ENCODE measurements around the gene S100A5. TPM values are rescaled to one million over a fixed set of nuclear protein-coding genes. Genes with fewer than 3 reads are reported as not detected.
A peak's percentile ranks its signal among the peaks of the same experiment; 100 is the strongest.

Gene S100A5
- total RNA-seq, 4 donors from 2014 or later = not detected

- DNase-seq (ENCODE audit: low spot score) (no peak), ATAC-seq (ENCODE audit: low FRiP score) (no peak)
Measured at GRCh38 chr1:153519242-153519641, 21.5 kb downstream of the S100A5 start.

DNA sequence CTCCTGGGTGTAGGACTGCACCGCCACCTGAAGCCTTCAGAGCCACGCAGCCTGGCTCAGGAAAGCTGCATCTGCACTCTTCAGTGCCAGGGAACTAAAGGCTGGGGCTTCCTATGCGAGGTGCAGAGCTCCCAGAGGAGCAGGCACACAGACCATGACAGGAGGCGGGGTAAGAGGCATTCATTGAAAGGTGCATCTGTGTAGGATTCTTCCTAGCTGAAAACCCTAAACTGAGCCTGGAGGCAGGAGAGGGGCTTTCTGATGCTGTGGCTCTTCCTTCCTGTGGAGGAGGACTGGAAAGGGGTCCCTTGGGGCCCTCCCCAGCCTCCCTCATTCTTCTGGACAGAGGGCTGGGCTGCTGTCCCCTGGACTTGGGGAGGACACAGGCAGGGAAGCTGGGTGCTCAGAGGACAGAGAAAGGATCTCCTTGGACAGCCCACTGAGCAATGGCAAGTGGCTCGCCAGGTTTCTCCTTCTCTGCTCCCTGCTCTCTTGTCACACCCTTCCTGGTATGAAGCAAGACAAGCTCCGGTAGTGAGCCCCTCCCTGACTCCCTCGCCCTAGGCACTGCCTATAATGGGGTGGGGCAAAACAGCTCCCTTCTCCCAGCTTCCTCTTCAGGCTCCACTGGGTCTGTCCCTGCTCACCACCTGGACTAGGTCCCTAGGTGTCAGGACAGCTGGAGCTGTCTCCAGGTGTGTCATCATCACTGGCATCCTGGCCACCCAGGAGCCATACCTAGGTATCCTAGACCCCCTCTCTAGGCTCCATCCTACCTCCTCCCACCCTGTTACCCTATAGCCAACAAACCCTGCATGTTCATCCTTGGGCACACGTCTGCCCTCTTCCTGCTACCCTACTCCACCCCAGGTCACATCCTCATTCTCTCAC lies 25.0 kb downstream of the S100A5 start:
- no peak for DNase-seq (ENCODE audit: low spot score)
- TF ChIP-seq, protein P1, sequence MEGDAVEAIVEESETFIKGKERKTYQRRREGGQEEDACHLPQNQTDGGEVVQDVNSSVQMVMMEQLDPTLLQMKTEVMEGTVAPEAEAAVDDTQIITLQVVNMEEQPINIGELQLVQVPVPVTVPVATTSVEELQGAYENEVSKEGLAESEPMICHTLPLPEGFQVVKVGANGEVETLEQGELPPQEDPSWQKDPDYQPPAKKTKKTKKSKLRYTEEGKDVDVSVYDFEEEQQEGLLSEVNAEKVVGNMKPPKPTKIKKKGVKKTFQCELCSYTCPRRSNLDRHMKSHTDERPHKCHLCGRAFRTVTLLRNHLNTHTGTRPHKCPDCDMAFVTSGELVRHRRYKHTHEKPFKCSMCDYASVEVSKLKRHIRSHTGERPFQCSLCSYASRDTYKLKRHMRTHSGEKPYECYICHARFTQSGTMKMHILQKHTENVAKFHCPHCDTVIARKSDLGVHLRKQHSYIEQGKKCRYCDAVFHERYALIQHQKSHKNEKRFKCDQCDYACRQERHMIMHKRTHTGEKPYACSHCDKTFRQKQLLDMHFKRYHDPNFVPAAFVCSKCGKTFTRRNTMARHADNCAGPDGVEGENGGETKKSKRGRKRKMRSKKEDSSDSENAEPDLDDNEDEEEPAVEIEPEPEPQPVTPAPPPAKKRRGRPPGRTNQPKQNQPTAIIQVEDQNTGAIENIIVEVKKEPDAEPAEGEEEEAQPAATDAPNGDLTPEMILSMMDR (IDR thresholded peaks at IDR 0.05) = no peak

More at GRCh38 chr1:153519242-153519641, 21.5 kb downstream of the S100A5 start:
- TF ChIP-seq, protein P1 (IDR thresholded peaks at IDR 0.05) = no peak

GRCh38 chr1:153513666-153514065 lies 27.1 kb downstream of the S100A5 start:
- DNase-seq (ENCODE audit: low spot score) (no peak), ATAC-seq (ENCODE audit: low FRiP score) (no peak)
- TF ChIP-seq, protein P1 (IDR thresholded peaks at IDR 0.05) = no peak

More for the DNA sequence above, 25.0 kb downstream of the S100A5 start:
- no peak for ATAC-seq (ENCODE audit: low FRiP score)

DNA sequence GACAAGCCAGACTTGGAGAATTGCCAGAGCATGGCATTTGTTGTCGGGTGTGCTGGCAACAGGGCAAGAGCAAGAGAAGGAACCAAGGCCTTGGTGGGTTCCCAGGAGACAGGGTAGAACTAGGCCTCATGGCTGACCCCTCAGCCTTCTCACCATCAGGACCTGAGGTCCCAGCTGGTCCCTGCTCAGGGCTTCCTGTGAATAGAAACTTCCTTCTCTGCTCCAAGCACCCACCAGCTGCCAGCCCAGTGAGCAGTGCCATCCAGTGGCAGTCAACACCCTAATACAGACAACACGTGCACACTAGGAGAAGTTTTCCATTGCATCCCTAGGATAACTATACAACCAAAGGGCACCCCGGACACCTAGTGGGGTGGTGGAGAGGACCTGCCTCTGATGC lies 27.7 kb downstream of the S100A5 start:
- TF ChIP-seq, protein P1 (IDR thresholded peaks at IDR 0.05) = no peak
- DNase-seq (ENCODE audit: low spot score) (no peak), ATAC-seq (ENCODE audit: low FRiP score) (no peak)

- ATAC-seq (ENCODE audit: low FRiP score) (peak; percentile 68), DNase-seq (ENCODE audit: low spot score) (peak; percentile 75)
- TF ChIP-seq, protein P1 (IDR thresholded peaks at IDR 0.05) = peak in 2 of 3 donors; percentile 62 to 67
Measured at GRCh38 chr1:153510984-153511410, 29.7 kb downstream of the S100A5 start.

DNA sequence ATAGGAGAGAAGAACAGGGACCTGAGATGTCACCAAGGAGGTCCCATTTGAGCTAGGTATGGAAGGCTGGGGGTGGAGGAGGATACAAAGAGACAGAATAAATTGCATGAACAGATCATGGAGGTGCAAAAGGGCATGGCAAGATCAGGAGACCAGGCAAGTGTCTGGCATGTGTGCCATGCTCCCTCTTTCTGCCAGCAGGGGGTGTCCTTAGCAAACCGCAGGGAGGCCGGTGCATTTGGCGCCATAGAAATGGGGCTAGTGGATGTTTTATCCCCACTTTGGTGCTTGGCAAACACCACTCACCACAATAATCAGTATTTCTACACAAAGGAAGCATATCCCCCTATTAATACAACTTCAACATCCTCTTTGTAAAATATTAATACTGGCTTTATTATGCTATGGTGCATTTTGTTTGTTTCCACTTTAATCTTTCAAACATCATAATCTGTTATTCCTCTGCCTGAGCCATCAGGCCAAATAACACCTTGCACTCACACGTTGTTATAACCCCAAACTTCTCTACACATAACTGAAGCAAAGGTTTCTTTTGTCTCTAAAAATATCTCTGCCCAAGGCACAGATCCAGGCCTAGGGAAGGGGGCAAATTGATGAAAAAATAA lies 30.9 kb downstream of the S100A5 start:
- TF ChIP-seq, protein P1 (IDR thresholded peaks at IDR 0.05) = no peak
- no peak for ATAC-seq (ENCODE audit: low FRiP score)
- DNase-seq (ENCODE audit: low spot score) = peak; percentile 32

Data from omental fat pad (tissue), 4 donors.